NCI-H1417 (cell line): ENCODE data around the gene OR4A16.

Source experiments
- DNase-seq, 3 experiments: peaks; one replicate each; lab custom pipeline; 2025; lab: John Stamatoyannopoulos, UW

The OR4A16 gene

GRCh38 chr11:55342901-55343300 is at the start of gene OR4A16:
OR4A16 (plus strand) TSS chr11:55343201; CDS start chr11:55343201, 0 bp downstream.
- no peak for DNase-seq

- no peak for DNase-seq
These were observed 18.5 kb upstream of the OR4A16 start for GRCh38 chr11:55324500-55324899.

GRCh38 chr11:55345306-55345705 is 2.3 kb downstream of the OR4A16 start:
- DNase-seq: no peak

- DNase-seq: no peak
These were observed 6.0 kb downstream of the OR4A16 start for GRCh38 chr11:55349032-55349431.

- peak in 1 of 3 experiments; percentile 12 for DNase-seq
These were observed 14.7 kb downstream of the OR4A16 start for GRCh38 chr11:55357560-55358184.

- DNase-seq: no peak
These were observed 24.7 kb downstream of the OR4A16 start, which contains the start of gene OR4A15 for GRCh38 chr11:55367674-55368073. OR4A15 (plus strand) TSS chr11:55367974; CDS start chr11:55367974, 0 bp downstream.
